RWPE2 (cell line): ENCODE data around the gene C17orf67.
"Not testable (repeated sequence)": the region's sequence is repeated elsewhere in the genome, so short reads cannot be mapped to it uniquely, and the experiment has no call there.

Experiments used
- ATAC-seq: fragments of 200-7000 bp; cut with Tn5 transposase; 3 replicates; pipeline ENCODE4 v1.9.1; 2021; ENCODE audit warnings: low read depth
- DNase-seq: peaks from one replicate; pipeline ENCODE4 v3.0.0-alpha.2; 2020; ENCODE audit warnings: low spot score
- H3K27ac ChIP-seq: fragments of 450-650 bp; 2 replicates; pipeline ENCODE4 v1.5.1; 2017; ENCODE audit warnings: mild to moderate bottlenecking; ENCODE audit not compliant: poor library complexity, severe bottlenecking
- H3K27me3 ChIP-seq: fragments of 250-450 bp; sonication (Bioruptor Pico); 2 replicates; pipeline ENCODE4 v1.5.1; 2021; ENCODE audit warnings: mild to moderate bottlenecking, moderate library complexity; ENCODE audit not compliant: insufficient read depth, poor library complexity, severe bottlenecking
- H3K36me3 ChIP-seq: fragments of 250-450 bp; sonication (Bioruptor Pico); 2 replicates; pipeline ENCODE4 v1.5.1; 2020; ENCODE audit warnings: low read depth, mild to moderate bottlenecking, moderate library complexity
- H3K4me1 ChIP-seq: fragments of 250-450 bp; sonication (Bioruptor Pico); 2 replicates; pipeline ENCODE4 v1.5.1; 2021; ENCODE audit warnings: mild to moderate bottlenecking, moderate library complexity; ENCODE audit not compliant: insufficient read depth, poor library complexity, severe bottlenecking
- H3K4me3 ChIP-seq: fragments of 250-450 bp; sonication (Bioruptor Pico); 2 replicates; pipeline ENCODE4 v1.5.1; 2021; ENCODE audit warnings: mild to moderate bottlenecking, moderate library complexity; ENCODE audit not compliant: severe bottlenecking
- H3K9me3 ChIP-seq: fragments of 250-450 bp; sonication (Bioruptor Pico); 2 replicates; pipeline ENCODE4 v1.5.1; 2021; ENCODE audit warnings: mild to moderate bottlenecking, moderate library complexity; ENCODE audit not compliant: severe bottlenecking
- TF ChIP-seq, protein P1 (sequence below): fragments of 450-650 bp; IDR thresholded peaks from one replicate; pipeline ENCODE4 v1.5.1; 2017; ENCODE audit warnings: mild to moderate bottlenecking, moderate library complexity; ENCODE audit not compliant: poor library complexity, severe bottlenecking

Gene C17orf67

DNA sequence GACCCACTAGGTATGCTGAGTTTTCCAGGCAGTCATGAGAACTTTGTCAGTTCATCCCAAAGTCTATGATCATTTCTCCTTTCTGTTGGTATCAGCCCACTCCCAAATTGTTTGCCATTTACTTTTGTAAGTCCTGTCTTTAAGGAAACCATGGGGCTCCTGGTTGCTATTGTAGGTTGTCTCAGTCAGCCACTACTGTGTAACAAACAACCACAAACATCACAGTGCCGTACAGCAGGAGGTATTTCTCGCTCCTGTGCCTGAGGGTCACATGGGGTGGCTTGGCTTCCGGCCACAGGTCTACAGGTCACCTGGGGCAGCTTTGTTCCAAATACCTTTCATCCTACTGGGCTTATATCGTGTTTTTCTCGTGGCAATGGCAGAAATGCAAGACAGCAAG, 71.6 kb downstream of the C17orf67 start:
- no peaks in the 10 kb centered on the region for H3K9me3 ChIP-seq
- ATAC-seq = no peak
- no peak for DNase-seq
- H3K27ac ChIP-seq = no peak overlapping the region
- H3K4me3 ChIP-seq = no peak overlapping the region
- H3K27me3 ChIP-seq = no peaks in the 10 kb centered on the region
- no peaks in the 10 kb centered on the region for H3K4me1 ChIP-seq
- TF ChIP-seq, protein P1, sequence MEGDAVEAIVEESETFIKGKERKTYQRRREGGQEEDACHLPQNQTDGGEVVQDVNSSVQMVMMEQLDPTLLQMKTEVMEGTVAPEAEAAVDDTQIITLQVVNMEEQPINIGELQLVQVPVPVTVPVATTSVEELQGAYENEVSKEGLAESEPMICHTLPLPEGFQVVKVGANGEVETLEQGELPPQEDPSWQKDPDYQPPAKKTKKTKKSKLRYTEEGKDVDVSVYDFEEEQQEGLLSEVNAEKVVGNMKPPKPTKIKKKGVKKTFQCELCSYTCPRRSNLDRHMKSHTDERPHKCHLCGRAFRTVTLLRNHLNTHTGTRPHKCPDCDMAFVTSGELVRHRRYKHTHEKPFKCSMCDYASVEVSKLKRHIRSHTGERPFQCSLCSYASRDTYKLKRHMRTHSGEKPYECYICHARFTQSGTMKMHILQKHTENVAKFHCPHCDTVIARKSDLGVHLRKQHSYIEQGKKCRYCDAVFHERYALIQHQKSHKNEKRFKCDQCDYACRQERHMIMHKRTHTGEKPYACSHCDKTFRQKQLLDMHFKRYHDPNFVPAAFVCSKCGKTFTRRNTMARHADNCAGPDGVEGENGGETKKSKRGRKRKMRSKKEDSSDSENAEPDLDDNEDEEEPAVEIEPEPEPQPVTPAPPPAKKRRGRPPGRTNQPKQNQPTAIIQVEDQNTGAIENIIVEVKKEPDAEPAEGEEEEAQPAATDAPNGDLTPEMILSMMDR = no peak
- H3K36me3 ChIP-seq = no peaks in the 10 kb centered on the region

DNA sequence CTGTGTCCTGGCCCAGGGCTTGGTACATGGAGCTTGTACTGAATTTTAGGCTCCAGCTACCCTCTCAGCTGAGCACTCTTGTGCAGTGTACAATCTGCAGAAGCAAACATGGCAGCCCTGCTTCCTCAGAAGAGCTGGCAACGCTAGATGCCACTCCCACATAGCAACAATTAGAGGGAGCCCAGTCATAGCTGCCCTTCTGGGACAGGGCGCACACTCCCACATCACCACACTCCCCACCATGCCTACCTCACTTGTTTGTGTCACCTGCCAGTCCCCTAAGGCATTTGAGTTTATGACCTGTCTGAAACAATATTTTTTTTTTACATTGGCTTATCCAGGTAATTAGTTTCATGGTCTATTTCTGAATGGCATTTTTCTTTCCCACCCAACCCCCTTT, 72.3 kb downstream of the C17orf67 start:
- TF ChIP-seq, protein P1 = no peak
- Histone ChIP-seq H3K27ac (no peak overlapping the region), H3K4me1 (peaks cover 5% of the 10 kb centered on the region), H3K27me3 (no peaks in the 10 kb centered on the region), H3K9me3 (no peaks in the 10 kb centered on the region), H3K36me3 (no peaks in the 10 kb centered on the region), H3K4me3 (no peak overlapping the region)
- no peak for ATAC-seq
- DNase-seq = no peak

DNA sequence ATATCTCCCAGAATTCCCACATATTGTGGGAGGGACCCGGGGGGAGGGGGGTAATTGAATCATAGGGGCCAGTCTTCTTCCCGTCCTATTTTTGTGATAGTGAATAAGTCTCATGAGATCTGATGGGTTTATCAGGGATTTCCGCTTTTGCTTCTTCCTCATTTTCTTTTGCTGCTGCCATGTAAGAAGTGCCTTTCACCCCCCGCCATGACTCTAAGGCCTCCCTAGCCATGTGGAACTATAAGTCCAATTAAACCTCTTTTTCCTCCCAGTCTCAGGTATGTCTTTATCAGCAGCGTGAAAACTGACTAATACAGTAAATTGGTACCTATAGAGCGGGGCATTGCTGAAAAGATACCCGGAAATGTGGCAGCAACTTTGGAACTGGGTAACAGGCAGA, 76.1 kb downstream of the C17orf67 start:
- not testable (repeated sequence) for H3K4me3 ChIP-seq, H3K27ac ChIP-seq, H3K27me3 ChIP-seq, H3K4me1 ChIP-seq, ATAC-seq, H3K9me3 ChIP-seq, H3K36me3 ChIP-seq, DNase-seq

DNA sequence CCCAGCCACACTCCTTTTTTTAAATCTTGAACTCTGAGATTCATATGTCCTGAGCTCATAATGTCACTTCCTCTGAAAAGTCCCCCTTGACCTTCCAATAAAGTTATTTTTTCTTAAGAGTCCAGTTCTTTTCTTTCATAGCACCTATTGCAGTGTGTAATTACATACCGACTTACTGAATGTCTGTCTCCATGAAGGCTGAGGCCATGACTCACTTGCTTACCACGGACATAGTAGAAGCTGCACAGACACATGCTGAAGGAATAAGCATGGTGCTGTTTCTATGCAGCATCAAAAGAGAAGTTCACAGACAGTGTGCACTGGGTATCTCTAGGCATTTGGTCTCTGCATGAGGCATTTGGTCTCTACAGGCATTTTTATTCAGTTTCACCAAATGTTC, 77.2 kb downstream of the C17orf67 start:
- ATAC-seq (peak; percentile 98), DNase-seq (no peak)
- TF ChIP-seq, protein P1 = no peak
- no peak overlapping the region for H3K4me3 ChIP-seq
- no peaks in the 10 kb centered on the region for H3K27me3 ChIP-seq
- H3K27ac ChIP-seq = peak overlapping the region; percentile 63
- H3K36me3 ChIP-seq = no peaks in the 10 kb centered on the region
- no peaks in the 10 kb centered on the region for H3K9me3 ChIP-seq
- peaks cover 6% of the 10 kb centered on the region for H3K4me1 ChIP-seq

DNA sequence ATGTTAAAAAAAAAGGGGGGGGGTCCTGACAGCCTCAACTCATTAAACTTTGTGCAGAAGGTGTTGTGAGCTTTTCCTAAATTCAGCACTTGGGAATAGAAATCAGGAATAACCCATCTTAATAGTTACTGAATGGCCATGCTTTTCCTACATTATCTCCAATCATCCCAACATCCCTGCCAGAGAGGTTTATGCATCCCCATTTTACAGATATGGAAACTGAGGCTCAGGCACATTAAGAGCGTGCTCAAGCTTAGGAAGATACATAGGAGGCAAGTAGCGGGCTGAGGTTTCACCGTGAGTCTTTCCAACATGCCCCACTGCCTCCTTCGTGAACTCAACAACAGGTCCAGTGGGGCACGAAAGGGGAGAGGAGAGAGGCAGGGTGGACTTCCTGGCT, 78.4 kb downstream of the C17orf67 start:
- TF ChIP-seq, protein P1 = no peak
- Histone ChIP-seq H3K36me3 (no peaks in the 10 kb centered on the region), H3K9me3 (no peaks in the 10 kb centered on the region), H3K4me3 (no peak overlapping the region), H3K27ac (peak overlapping the region; percentile 63), H3K27me3 (no peaks in the 10 kb centered on the region), H3K4me1 (peaks cover 6% of the 10 kb centered on the region)
- no peak for DNase-seq
- no peak for ATAC-seq
